ENCODE measurements around the gene EN2. TPM values are rescaled to one million over a fixed set of nuclear protein-coding genes. Genes with fewer than 3 reads are reported as not detected.

The EN2 gene
- total RNA-seq, 2 donors from 2014 or later = not detected

GRCh38 chr7:155483868-155484325, 26.0 kb downstream of the EN2 start:
- Histone ChIP-seq H3K9ac (ENCODE audit: low read depth in 2 of 2, low read length in 2 of 2) (no peak overlapping the region), H3K36me3 (no peaks in the 10 kb centered on the region), H3K27me3 (no peaks in the 10 kb centered on the region), H3K9me3 (no peaks in the 10 kb centered on the region), H3K27ac (no peak overlapping the region), H3K4me1 (no peaks in the 10 kb centered on the region), H3K4me3 (no peak overlapping the region)
- no peak for TF ChIP-seq CTCF (IDR thresholded peaks at IDR 0.05)
- no peak for DNase-seq
- intact Hi-C loops (cut with DNase I) = no loop called here

- H3K36me3 ChIP-seq = no peaks in the 10 kb centered on the region
- H3K27ac ChIP-seq = no peak overlapping the region
- H3K27me3 ChIP-seq = no peaks in the 10 kb centered on the region
- TF ChIP-seq CTCF (IDR thresholded peaks at IDR 0.05) = no peak
- H3K4me1 ChIP-seq = no peaks in the 10 kb centered on the region
- no peak overlapping the region for H3K4me3 ChIP-seq
- no peak overlapping the region for H3K9ac ChIP-seq (ENCODE audit: low read depth in 2 of 2, low read length in 2 of 2)
- no peaks in the 10 kb centered on the region for H3K9me3 ChIP-seq
- DNase-seq = no peak
- intact Hi-C loops (cut with DNase I) = no loop called here
Observed at GRCh38 chr7:155484483-155485399, 26.8 kb downstream of the EN2 start.

- Histone ChIP-seq H3K36me3 (no peaks in the 10 kb centered on the region), H3K4me3 (no peak overlapping the region), H3K9ac (ENCODE audit: low read depth in 2 of 2, low read length in 2 of 2) (no peak overlapping the region), H3K9me3 (no peaks in the 10 kb centered on the region), H3K4me1 (no peaks in the 10 kb centered on the region), H3K27ac (no peak overlapping the region), H3K27me3 (no peaks in the 10 kb centered on the region)
- intact Hi-C loops (cut with DNase I) = no loop called here
- DNase-seq = no peak
- no peak for TF ChIP-seq CTCF (IDR thresholded peaks at IDR 0.05)
Observed at GRCh38 chr7:155486783-155487508, 29.0 kb downstream of the EN2 start.

- H3K4me3 ChIP-seq = no peak overlapping the region
- no peaks in the 10 kb centered on the region for H3K4me1 ChIP-seq
- no peaks in the 10 kb centered on the region for H3K9me3 ChIP-seq
- intact Hi-C loops (cut with DNase I) = no loop called here
- H3K27me3 ChIP-seq = no peaks in the 10 kb centered on the region
- no peak overlapping the region for H3K9ac ChIP-seq (ENCODE audit: low read depth in 2 of 2, low read length in 2 of 2)
- TF ChIP-seq CTCF (IDR thresholded peaks at IDR 0.05) = no peak
- H3K36me3 ChIP-seq = no peaks in the 10 kb centered on the region
- no peak for DNase-seq
- H3K27ac ChIP-seq = no peak overlapping the region
Observed at GRCh38 chr7:155487509-155488482, 29.9 kb downstream of the EN2 start.
